Thymus (tissue), 11 donors: Measurements from ENCODE around the gene DOK6. TPM values are rescaled to one million over a fixed set of nuclear protein-coding genes. Genes with fewer than 3 reads are reported as not detected.

ENCODE experiments used
- DNase-seq, 9 donors: peaks; one replicate each; pipeline ENCODE4 v3.0.0-alpha.2; 2013; ENCODE audit warnings: low spot score in 9 of 9, low read depth in 6 of 9, missing footprints in 1 of 9
- H3K27ac ChIP-seq, 2 donors: one replicate each; pipeline ENCODE4 v1.5.1; 2013; ENCODE audit warnings: control low read depth in 1 of 2, low read depth in 1 of 2, low read length in 1 of 2, mild to moderate bottlenecking in 1 of 2, moderate library complexity in 1 of 2
- H3K27me3 ChIP-seq, 2 donors: one replicate each; pipeline ENCODE4 v1.5.1; 2013; ENCODE audit warnings: low read length in 1 of 2; ENCODE audit not compliant: control insufficient read depth in 2 of 2, insufficient read depth in 1 of 2
- H3K36me3 ChIP-seq, 2 donors: one replicate each; pipeline ENCODE4 v1.5.1; 2013; ENCODE audit warnings: low read length in 1 of 2, mild to moderate bottlenecking in 1 of 2, moderate library complexity in 1 of 2; ENCODE audit not compliant: control insufficient read depth in 2 of 2, insufficient read depth in 2 of 2
- H3K4me1 ChIP-seq, 2 donors: one replicate each; pipeline ENCODE4 v1.5.1; 2013; ENCODE audit warnings: low read length in 2 of 2; ENCODE audit not compliant: control insufficient read depth in 2 of 2, insufficient read depth in 2 of 2
- H3K4me3 ChIP-seq, 2 donors: one replicate each; pipeline ENCODE4 v1.5.1; 2013; ENCODE audit warnings: low read length in 2 of 2, control low read depth in 1 of 2, mild to moderate bottlenecking in 1 of 2
- H3K9me3 ChIP-seq, 2 donors: one replicate each; pipeline ENCODE4 v1.5.1; 2013; ENCODE audit warnings: low read length in 1 of 2, mild to moderate bottlenecking in 1 of 2; ENCODE audit not compliant: control insufficient read depth in 2 of 2, insufficient read depth in 1 of 2
- WGBS: extraction: QIAGEN DNeasy Blood & Tissue Kit; methylation state at CpG from one replicate; pipeline ENCODE4 v1.1.7; 2013; 5-methylcytosine and 5-hydroxymethylcytosine counted together
- polyA plus RNA-seq: library from polyadenylated mRNA; stranded (reverse); fragments of 200-250 nt; gene quantifications from one replicate; pipeline ENCODE4 v1.2.3, GENCODE V29; 2013
- total RNA-seq: library from RNA; stranded (reverse); fragments of 120-200 nt; gene quantifications from one replicate; pipeline ENCODE4 v1.2.4, GENCODE V29; 2013
- donor health status: healthy.

The DOK6 gene
- total and polyA plus RNA-seq, 2 donors, result 0.57 to 0.75 TPM

GRCh38 chr18:69894467-69894866, 493.8 kb downstream of the DOK6 start:
- Histone ChIP-seq H3K36me3 (peaks cover 0 to 2% of the 10 kb centered on the region in 2 donors), H3K27ac (no peak overlapping the region), H3K4me1 (peaks cover 11 to 30% of the 10 kb centered on the region in 2 donors), H3K4me3 (no peak overlapping the region), H3K9me3 (no peaks in the 10 kb centered on the region), H3K27me3 (no peaks in the 10 kb centered on the region)
- no peak for DNase-seq
- 94% methylated on average over 2 of the region's 2 CpGs for WGBS

GRCh38 chr18:69895066-69896047, 494.7 kb downstream of the DOK6 start:
- H3K4me1 ChIP-seq, result peaks cover 11 to 30% of the 10 kb centered on the region in 2 donors
- peak overlapping the region in 1 of 2 donors; percentile 48 for H3K27ac ChIP-seq
- no peaks in the 10 kb centered on the region for H3K9me3 ChIP-seq
- 90% methylated on average over 19 of the region's 19 CpGs for WGBS
- no peaks in the 10 kb centered on the region for H3K27me3 ChIP-seq
- H3K4me3 ChIP-seq, result no peak overlapping the region
- DNase-seq, result peak in 2 of 9 donors; percentile 23 to 55
- H3K36me3 ChIP-seq, result peaks cover 0 to 2% of the 10 kb centered on the region in 2 donors

GRCh38 chr18:69897397-69898108, 496.9 kb downstream of the DOK6 start:
- H3K9me3 ChIP-seq, result no peaks in the 10 kb centered on the region
- peak; percentile 28 to 89 (median 57) for DNase-seq
- no peaks in the 10 kb centered on the region for H3K36me3 ChIP-seq
- 54% methylated on average over 7 of the region's 7 CpGs for WGBS
- no peak overlapping the region for H3K4me3 ChIP-seq
- H3K4me1 ChIP-seq, result peaks cover 11 to 30% of the 10 kb centered on the region in 2 donors
- peak overlapping the region; percentile 5 to 77 for H3K27ac ChIP-seq
- H3K27me3 ChIP-seq, result no peaks in the 10 kb centered on the region

- 54% methylated on average over 11 of the region's 11 CpGs for WGBS
- no peaks in the 10 kb centered on the region for H3K9me3 ChIP-seq
- no peak overlapping the region for H3K4me3 ChIP-seq
- peak overlapping the region in 1 of 2 donors; percentile 44 for H3K27ac ChIP-seq
- peak in 6 of 9 donors; percentile 4 to 65 (median 16) for DNase-seq
- H3K36me3 ChIP-seq, result peaks cover 0 to 2% of the 10 kb centered on the region in 2 donors
- peaks cover 11 to 30% of the 10 kb centered on the region in 2 donors for H3K4me1 ChIP-seq
- H3K27me3 ChIP-seq, result no peaks in the 10 kb centered on the region
These were observed 497.7 kb downstream of the DOK6 start for GRCh38 chr18:69898241-69898861.
